ENCODE results near the gene E2F4. TPM values are rescaled to one million over a fixed set of nuclear protein-coding genes. Genes with fewer than 3 reads are reported as not detected.

Gene E2F4
- total and polyA plus RNA-seq, 2 of the 13 experiments (the other 11 are each of a cell fraction or from before 2014, with no cell fraction given): 84.8 to 91.2 TPM

DNA sequence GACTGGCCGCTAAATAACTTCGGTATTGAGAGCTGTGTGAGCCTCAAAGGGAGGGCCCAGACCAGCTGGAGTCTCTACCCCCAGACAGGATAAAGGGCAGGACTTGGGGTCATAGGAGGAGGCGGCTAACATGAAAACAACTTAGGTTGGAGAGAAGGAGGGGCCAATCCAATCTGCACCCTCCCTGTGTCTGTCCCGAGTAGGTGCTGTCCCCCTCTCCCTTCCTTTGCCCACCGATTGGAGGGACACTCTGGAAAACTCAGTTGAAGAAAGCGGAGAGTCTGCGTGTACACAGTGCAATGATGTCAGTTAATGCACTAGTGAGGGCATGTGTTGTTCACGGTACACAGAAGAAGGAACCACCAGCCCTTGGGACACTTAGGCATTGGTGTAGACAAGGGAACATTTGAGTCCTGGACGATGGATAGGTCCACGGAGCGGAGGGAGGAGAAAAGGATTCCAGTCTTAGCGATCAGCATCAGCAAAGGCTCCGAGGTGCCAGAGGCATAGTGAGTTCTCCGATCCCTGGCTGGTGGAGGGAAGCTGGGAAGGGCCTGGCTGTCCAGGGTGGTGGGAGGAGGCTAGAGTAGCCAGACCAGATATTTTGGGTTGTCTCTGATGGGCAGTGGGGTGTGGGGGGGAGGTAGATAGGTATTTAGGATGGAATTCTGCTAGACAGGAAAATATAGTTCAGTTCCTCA is 20.9 kb upstream of the E2F4 start (continued):
- no peak for TF ChIP-seq SOX13 (IDR thresholded peaks at IDR 0.05)
- no peak; a peak in 1 of 4 replicates for TF ChIP-seq SOX13 (CRISPR knock-in tag; conservative IDR thresholded peaks at IDR 0.05 in 1 of 2, IDR thresholded peaks at IDR 0.05 in 1 of 2)
- no peak for TF ChIP-seq ATRX (CRISPR knock-in tag; IDR thresholded peaks at IDR 0.05; ENCODE audit: borderline replicate concordance)
- no peak for TF ChIP-seq RORA (CRISPR knock-in tag; IDR thresholded peaks at IDR 0.05)
- TF ChIP-seq ZNF841 (CRISPR knock-in tag; IDR thresholded peaks at IDR 0.05; ENCODE audit: borderline replicate concordance): no peak
- TF ChIP-seq, protein P1, sequence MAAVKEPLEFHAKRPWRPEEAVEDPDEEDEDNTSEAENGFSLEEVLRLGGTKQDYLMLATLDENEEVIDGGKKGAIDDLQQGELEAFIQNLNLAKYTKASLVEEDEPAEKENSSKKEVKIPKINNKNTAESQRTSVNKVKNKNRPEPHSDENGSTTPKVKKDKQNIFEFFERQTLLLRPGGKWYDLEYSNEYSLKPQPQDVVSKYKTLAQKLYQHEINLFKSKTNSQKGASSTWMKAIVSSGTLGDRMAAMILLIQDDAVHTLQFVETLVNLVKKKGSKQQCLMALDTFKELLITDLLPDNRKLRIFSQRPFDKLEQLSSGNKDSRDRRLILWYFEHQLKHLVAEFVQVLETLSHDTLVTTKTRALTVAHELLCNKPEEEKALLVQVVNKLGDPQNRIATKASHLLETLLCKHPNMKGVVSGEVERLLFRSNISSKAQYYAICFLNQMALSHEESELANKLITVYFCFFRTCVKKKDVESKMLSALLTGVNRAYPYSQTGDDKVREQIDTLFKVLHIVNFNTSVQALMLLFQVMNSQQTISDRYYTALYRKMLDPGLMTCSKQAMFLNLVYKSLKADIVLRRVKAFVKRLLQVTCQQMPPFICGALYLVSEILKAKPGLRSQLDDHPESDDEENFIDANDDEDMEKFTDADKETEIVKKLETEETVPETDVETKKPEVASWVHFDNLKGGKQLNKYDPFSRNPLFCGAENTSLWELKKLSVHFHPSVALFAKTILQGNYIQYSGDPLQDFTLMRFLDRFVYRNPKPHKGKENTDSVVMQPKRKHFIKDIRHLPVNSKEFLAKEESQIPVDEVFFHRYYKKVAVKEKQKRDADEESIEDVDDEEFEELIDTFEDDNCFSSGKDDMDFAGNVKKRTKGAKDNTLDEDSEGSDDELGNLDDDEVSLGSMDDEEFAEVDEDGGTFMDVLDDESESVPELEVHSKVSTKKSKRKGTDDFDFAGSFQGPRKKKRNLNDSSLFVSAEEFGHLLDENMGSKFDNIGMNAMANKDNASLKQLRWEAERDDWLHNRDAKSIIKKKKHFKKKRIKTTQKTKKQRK (IDR thresholded peaks at IDR 0.05; ENCODE audit: low read length): no peak
- no peak for TF ChIP-seq ZNF18 (CRISPR knock-in tag; IDR thresholded peaks at IDR 0.05; ENCODE audit: insufficient replicate concordance)
- TF ChIP-seq RFXAP (CRISPR knock-in tag; IDR thresholded peaks at IDR 0.05; ENCODE audit: borderline replicate concordance): peak; percentile 63; the same call in 1 of the 2 replicates
- TF ChIP-seq MEF2D (CRISPR knock-in tag; IDR thresholded peaks at IDR 0.05): 0 out of 2 replicates have a peak, but pooled peaks have one; percentile 41
- TF ChIP-seq RAD51 (IDR thresholded peaks at IDR 0.05; ENCODE audit: borderline replicate concordance): no peak
- TF ChIP-seq ZNF275 (CRISPR knock-in tag; IDR thresholded peaks at IDR 0.05; ENCODE audit: borderline replicate concordance): 0 out of 2 replicates have a peak, but pooled peaks have one; percentile 86
- no peak for TF ChIP-seq DMAP1 (CRISPR knock-in tag; IDR thresholded peaks at IDR 0.05)
- TF ChIP-seq RARG (CRISPR knock-in tag; IDR thresholded peaks at IDR 0.05; ENCODE audit: low read depth): no peak
- TF ChIP-seq ZNF260 (CRISPR knock-in tag; IDR thresholded peaks at IDR 0.05; ENCODE audit: borderline replicate concordance, low read depth): no peak
- TF ChIP-seq ZFP91 (CRISPR knock-in tag; IDR thresholded peaks at IDR 0.05; ENCODE audit: borderline replicate concordance): peak; percentile 46; the same call in 1 of the 2 replicates
- TF ChIP-seq ZNF83 (CRISPR knock-in tag; IDR thresholded peaks at IDR 0.05; ENCODE audit: borderline replicate concordance): no peak
- TF ChIP-seq ZBTB8A (CRISPR knock-in tag; IDR thresholded peaks at IDR 0.05; ENCODE audit: borderline replicate concordance, low read depth): no peak
- TF ChIP-seq ZSCAN9 (CRISPR knock-in tag; IDR thresholded peaks at IDR 0.05; ENCODE audit: borderline replicate concordance): no peak
- no peak for TF ChIP-seq ZNF34 (CRISPR knock-in tag; IDR thresholded peaks at IDR 0.05; ENCODE audit: borderline replicate concordance)
- TF ChIP-seq ZNF124 (CRISPR knock-in tag; IDR thresholded peaks at IDR 0.05): peak; percentile 30; the same call in 1 of the 2 replicates
- peak; percentile 41; the same call in 1 of the 2 replicates for TF ChIP-seq ZNF747 (CRISPR knock-in tag; IDR thresholded peaks at IDR 0.05; ENCODE audit: borderline replicate concordance)
